Transverse colon (tissue), 4 donors: Measurements from ENCODE around the gene STPG3. TPM values are rescaled to one million over a fixed set of nuclear protein-coding genes. Genes with fewer than 3 reads are reported as not detected.

Source experiments
- DNase-seq: peaks from one replicate; pipeline ENCODE4 v3.0.0-alpha.2; 2019
- H3K27ac ChIP-seq, 4 donors: fragments of 200-600 bp; sonication (generic); 2 replicates each; pipeline ENCODE4 v1.5.1; 2016 to 2018; ENCODE audit warnings: inconsistent platforms in 4 of 4
- H3K27me3 ChIP-seq: fragments of 200-600 bp; sonication (generic); 2 replicates; pipeline ENCODE4 v1.5.1; 2017; ENCODE audit warnings: inconsistent platforms
- H3K36me3 ChIP-seq, 4 donors: fragments of 200-600 bp; sonication (generic); 2 replicates each; pipeline ENCODE4 v1.5.1; 2017 to 2019; ENCODE audit warnings: inconsistent platforms in 4 of 4
- H3K4me1 ChIP-seq, 4 donors: fragments of 200-600 bp; sonication (generic); 2 replicates each; pipeline ENCODE4 v1.5.1; 2017 to 2020; ENCODE audit warnings: inconsistent platforms in 4 of 4
- H3K4me3 ChIP-seq, 4 donors: fragments of 200-600 bp; sonication (generic); 1 replicate in 1 of 4; 2 replicates in 3 of 4; pipeline versions ENCODE4 v1.5.1 to v1.6.1; 2017 to 2019; ENCODE audit warnings: inconsistent platforms in 4 of 4
- H3K9me3 ChIP-seq, 2 donors: fragments of 200-600 bp; sonication (generic); 2 replicates each; pipeline ENCODE4 v1.5.1; 2017 to 2019; ENCODE audit warnings: inconsistent platforms in 2 of 2
- EP300 ChIP-seq: sonication (generic); formaldehyde crosslinking; IDR thresholded peaks from one replicate; pipeline ENCODE4 v1.6.1; 2017; ENCODE audit warnings: antibody characterized with exemption, low read depth
- POLR2A ChIP-seq: fragments of 450-650 bp; IDR thresholded peaks from one replicate; pipeline ENCODE4 v1.6.1; 2016; ENCODE audit warnings: antibody characterized with exemption, mild to moderate bottlenecking, moderate library complexity
- POLR2AphosphoS5 ChIP-seq, 3 donors: sonication (generic); formaldehyde crosslinking; IDR thresholded peaks; one replicate each; pipeline ENCODE4 v1.6.1; 2016; ENCODE audit warnings: antibody characterized with exemption in 3 of 3
- WGBS, 2 donors: methylation state at CpG; one replicate each; pipeline ENCODE4 v1.1.5; 2018; ENCODE audit warnings: low coverage in 1 of 2; 5-methylcytosine and 5-hydroxymethylcytosine counted together
- in situ Hi-C, 4 donors: fragments of 200-750 bp; cut with MboI; loops; one replicate each; pipeline versions ENCODE4 v1.15.0 to v1.15.1; 2017; ENCODE audit warnings: low sequenced_read_pairs in 3 of 4, low pct_ligation_motif_present in 1 of 4, low pct_unique_long_range_greater_than_20kb in 1 of 4
- intact Hi-C: fragments of 100-400 bp; cut with DNase I; formaldehyde crosslinking; loops from one replicate; pipeline ENCODE4 v1.15.1; 2023; ENCODE audit warnings: low total_unique reads
- total RNA-seq, 4 donors: library from RNA; depleted of rRNA; stranded (reverse); fragments of >200 nt; gene quantifications; one replicate each; pipeline ENCODE4 v1.1.0, GENCODE V29; 2016
- TF ChIP-seq, protein P1 (sequence below), 5 experiments: fragments of 200-600 bp in 3 of 5; fragments of 450-650 bp in 2 of 5; sonication (generic) in 3 of 5; IDR thresholded peaks; 1 replicate in 2 of 5; 2 replicates in 3 of 5; pipeline ENCODE4 v1.5.1; 2016 to 2017; ENCODE audit warnings: antibody characterized with exemption in 5 of 5, inconsistent platforms in 3 of 5, mild to moderate bottlenecking in 2 of 5, moderate library complexity in 1 of 5

STPG3 gene
- total RNA-seq, 4 donors from 2014 or later = not detected

DNA sequence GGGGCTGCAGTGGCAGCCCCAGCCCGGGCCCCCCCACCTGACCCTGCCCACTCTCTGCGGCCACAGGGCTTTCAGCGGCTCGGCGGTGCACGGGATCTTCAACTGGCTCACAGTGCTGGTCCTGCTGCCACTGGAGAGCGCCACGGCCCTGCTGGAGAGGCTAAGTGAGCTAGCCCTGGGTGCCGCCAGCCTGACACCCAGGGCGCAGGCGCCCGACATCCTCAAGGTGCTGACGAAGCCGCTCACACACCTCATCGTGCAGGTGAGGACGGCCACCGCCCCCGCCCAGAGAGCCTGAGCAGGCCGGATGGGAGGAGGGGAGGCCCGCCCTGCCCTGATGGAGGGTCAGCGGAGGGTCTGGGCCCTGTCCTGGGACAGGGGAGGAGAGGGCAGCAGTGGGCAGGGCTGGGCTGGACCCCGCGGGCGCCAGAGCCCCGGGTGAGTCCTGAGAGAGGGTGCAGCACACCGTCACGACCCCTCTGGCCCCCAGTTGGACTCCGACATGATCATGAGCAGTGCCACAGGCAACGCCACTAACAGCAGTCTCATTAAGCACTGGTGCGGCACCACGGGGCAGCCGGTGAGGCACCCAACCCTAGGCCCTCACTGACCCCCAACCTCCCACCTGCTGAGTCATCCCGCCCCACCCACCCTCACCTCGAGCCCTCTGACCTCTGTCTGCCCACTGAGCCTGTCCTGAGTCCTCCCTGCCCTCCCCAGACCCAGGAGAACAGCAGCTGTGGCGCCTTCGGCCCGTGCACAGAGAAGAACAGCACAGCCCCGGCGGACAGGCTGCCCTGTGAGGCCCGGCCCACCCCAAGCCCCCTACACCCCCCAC is 17.7 kb upstream of the STPG3 start:
- 61% methylated on average over 26 of the region's 40 CpGs; no CpG with 5 or more reads in 1 of the 2 donors for WGBS, 2 donors
- H3K4me3 ChIP-seq = no peak overlapping the region
- DNase-seq = no peak
- intact Hi-C loops (no loop called here), in situ Hi-C loops (loop anchor here in 1 of 4 donors (10.0 kb wide), 1 partner anchor 109 kb away; no protein-coding TSS in a partner anchor)
- TF ChIP-seq EP300 (no peak), POLR2A (no peak), POLR2AphosphoS5 (IDR thresholded peaks at IDR 0.05) (no peak)
- TF ChIP-seq, protein P1, sequence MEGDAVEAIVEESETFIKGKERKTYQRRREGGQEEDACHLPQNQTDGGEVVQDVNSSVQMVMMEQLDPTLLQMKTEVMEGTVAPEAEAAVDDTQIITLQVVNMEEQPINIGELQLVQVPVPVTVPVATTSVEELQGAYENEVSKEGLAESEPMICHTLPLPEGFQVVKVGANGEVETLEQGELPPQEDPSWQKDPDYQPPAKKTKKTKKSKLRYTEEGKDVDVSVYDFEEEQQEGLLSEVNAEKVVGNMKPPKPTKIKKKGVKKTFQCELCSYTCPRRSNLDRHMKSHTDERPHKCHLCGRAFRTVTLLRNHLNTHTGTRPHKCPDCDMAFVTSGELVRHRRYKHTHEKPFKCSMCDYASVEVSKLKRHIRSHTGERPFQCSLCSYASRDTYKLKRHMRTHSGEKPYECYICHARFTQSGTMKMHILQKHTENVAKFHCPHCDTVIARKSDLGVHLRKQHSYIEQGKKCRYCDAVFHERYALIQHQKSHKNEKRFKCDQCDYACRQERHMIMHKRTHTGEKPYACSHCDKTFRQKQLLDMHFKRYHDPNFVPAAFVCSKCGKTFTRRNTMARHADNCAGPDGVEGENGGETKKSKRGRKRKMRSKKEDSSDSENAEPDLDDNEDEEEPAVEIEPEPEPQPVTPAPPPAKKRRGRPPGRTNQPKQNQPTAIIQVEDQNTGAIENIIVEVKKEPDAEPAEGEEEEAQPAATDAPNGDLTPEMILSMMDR (IDR thresholded peaks at IDR 0.05) = no peak
- H3K36me3 ChIP-seq = no peaks in the 10 kb centered on the region
- H3K27me3 ChIP-seq = peaks cover 67% of the 10 kb centered on the region
- H3K27ac ChIP-seq = no peak overlapping the region
- no peaks in the 10 kb centered on the region for H3K9me3 ChIP-seq
- peaks cover 23 to 46% (median 36%) of the 10 kb centered on the region in 4 donors for H3K4me1 ChIP-seq

DNA sequence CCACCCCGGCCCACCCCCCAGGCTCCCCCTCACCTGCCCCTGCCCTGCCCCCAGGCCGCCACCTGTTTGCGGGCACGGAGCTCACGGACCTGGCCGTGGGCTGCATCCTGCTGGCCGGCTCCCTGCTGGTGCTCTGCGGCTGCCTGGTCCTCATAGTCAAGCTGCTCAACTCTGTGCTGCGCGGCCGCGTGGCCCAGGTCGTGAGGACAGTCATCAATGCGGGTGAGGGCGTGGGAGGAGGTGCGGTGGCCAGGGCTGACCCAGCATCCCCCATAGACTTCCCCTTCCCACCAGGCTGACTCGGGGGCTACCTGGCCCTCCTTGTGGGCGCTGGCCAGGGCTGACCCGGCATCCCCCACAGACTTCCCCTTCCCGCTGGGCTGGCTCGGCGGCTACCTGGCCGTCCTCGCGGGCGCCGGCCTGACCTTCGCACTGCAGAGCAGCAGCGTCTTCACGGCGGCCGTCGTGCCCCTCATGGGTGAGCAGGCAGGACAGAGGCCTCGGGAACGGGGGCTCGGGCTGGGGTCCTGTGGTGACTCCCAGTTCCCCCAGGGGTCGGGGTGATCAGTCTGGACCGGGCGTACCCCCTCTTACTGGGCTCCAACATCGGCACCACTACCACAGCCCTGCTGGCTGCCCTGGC is 16.9 kb upstream of the STPG3 start:
- peaks cover 59% of the 10 kb centered on the region for H3K27me3 ChIP-seq
- no peak for DNase-seq
- TF ChIP-seq POLR2A (no peak), EP300 (no peak), POLR2AphosphoS5 (IDR thresholded peaks at IDR 0.05) (no peak)
- TF ChIP-seq, protein P1 (IDR thresholded peaks at IDR 0.05) = no peak
- H3K4me1 ChIP-seq = peaks cover 30 to 53% (median 43%) of the 10 kb centered on the region in 4 donors
- intact Hi-C loops = no loop called here
- no peaks in the 10 kb centered on the region for H3K36me3 ChIP-seq
- in situ Hi-C loops = loop anchor here in 1 of 4 donors (10.0 kb wide), 1 partner anchor 109 kb away; no protein-coding TSS in a partner anchor
- H3K9me3 ChIP-seq = no peaks in the 10 kb centered on the region
- H3K4me3 ChIP-seq = no peak overlapping the region
- H3K27ac ChIP-seq = no peak overlapping the region
- WGBS, 2 donors = 25% methylated on average over 26 of the region's 40 CpGs; no CpG with 5 or more reads in 1 of the 2 donors

DNA sequence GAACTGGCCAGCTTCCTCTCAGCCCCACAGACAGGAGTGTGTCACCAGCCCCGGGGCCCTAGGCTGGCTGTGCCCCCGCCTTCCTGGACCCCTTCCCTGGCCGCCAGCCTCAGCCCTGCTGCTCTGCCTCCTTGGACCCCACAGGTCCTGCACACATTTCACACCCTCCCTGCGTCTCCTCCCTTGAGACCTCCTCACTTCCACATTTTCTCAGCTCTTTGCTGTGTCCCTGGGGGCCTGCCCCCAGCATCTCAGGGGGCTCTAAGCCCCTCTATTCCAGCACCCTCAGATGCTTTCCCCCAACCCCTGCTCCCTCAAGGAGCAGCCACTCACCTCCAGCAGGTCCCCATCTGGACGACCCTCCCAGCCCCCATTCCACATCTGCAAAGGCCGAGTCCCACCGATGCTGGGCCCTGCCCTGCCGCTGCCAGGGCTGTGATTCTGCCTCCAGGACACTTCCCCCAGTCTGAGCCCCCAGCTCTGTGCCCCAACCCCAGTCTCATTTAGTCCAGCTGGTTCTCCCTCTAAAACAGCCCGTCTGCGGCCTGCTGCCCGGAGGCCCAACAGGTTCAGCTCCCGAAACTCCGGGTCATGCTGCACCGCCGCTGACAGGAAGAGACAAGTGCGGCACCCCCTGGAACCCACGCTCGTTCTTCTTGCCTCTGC is 16.2 kb upstream of the STPG3 start:
- H3K4me3 ChIP-seq = no peak overlapping the region
- H3K4me1 ChIP-seq = peaks cover 37 to 57% (median 45%) of the 10 kb centered on the region in 4 donors
- intact Hi-C loops = no loop called here
- H3K27ac ChIP-seq = no peak overlapping the region
- TF ChIP-seq EP300 (no peak), POLR2AphosphoS5 (IDR thresholded peaks at IDR 0.05) (no peak), POLR2A (no peak)
- TF ChIP-seq, protein P1 (IDR thresholded peaks at IDR 0.05) = no peak
- no peaks in the 10 kb centered on the region for H3K9me3 ChIP-seq
- H3K36me3 ChIP-seq = no peaks in the 10 kb centered on the region
- 66 to 80% methylated on average over 2 to 17 of the region's 18 CpGs for WGBS, 2 donors
- H3K27me3 ChIP-seq = peaks cover 52% of the 10 kb centered on the region
- no peak for DNase-seq
- in situ Hi-C loops = loop anchor here in 1 of 4 donors (10.0 kb wide), 1 partner anchor 110 kb away; no protein-coding TSS in a partner anchor
